Vagina (tissue), 2 donors: Measurements from ENCODE around the gene CCDC148.

Source experiments
- POLR2A ChIP-seq, 2 donors: fragments of 450-650 bp; IDR thresholded peaks; one replicate each; pipeline ENCODE4 v1.6.1; 2017; ENCODE audit warnings: antibody characterized with exemption in 2 of 2, mild to moderate bottlenecking in 2 of 2, moderate library complexity in 2 of 2
- POLR2AphosphoS5 ChIP-seq, 2 donors: sonication (generic); formaldehyde crosslinking; IDR thresholded peaks; one replicate each; pipeline ENCODE4 v1.9.0; 2017; ENCODE audit warnings: antibody characterized with exemption in 2 of 2, mild to moderate bottlenecking in 2 of 2, low read depth in 1 of 2; ENCODE audit not compliant: insufficient read depth in 1 of 2
- TF ChIP-seq, protein P1 (sequence below), 3 experiments: fragments of 450-650 bp in 2 of 3; fragments of 200-600 bp in 1 of 3; sonication (generic) in 1 of 3; IDR thresholded peaks; one replicate each; pipeline ENCODE4 v1.5.1; 2017 to 2019; ENCODE audit warnings: antibody characterized with exemption in 3 of 3, mild to moderate bottlenecking in 2 of 3, moderate library complexity in 2 of 3

DNA sequence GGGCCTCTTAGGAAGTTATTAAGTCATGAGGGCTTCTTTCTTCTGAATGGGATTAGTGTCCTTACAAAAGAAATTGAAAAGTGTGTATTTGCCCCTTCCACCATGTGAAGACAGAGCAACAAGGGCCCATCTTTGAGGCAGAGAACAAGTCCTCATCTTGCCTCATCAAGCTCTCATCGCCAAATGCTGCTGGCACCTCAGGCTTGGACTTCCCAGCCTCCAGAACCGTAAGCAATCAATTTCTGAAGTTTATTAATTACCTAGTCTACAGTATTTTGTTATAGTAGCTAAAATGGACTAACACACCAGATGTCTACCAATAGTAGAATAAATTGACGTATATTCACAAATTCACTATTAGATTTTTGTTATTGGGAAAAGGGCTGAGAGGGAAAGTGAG is 74.6 kb downstream of the CCDC148 start:
- no peak for TF ChIP-seq POLR2AphosphoS5 (IDR thresholded peaks at IDR 0.05; ENCODE audit: insufficient read depth in 1 of 2, low read depth in 1 of 2)
- TF ChIP-seq, protein P1, sequence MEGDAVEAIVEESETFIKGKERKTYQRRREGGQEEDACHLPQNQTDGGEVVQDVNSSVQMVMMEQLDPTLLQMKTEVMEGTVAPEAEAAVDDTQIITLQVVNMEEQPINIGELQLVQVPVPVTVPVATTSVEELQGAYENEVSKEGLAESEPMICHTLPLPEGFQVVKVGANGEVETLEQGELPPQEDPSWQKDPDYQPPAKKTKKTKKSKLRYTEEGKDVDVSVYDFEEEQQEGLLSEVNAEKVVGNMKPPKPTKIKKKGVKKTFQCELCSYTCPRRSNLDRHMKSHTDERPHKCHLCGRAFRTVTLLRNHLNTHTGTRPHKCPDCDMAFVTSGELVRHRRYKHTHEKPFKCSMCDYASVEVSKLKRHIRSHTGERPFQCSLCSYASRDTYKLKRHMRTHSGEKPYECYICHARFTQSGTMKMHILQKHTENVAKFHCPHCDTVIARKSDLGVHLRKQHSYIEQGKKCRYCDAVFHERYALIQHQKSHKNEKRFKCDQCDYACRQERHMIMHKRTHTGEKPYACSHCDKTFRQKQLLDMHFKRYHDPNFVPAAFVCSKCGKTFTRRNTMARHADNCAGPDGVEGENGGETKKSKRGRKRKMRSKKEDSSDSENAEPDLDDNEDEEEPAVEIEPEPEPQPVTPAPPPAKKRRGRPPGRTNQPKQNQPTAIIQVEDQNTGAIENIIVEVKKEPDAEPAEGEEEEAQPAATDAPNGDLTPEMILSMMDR (IDR thresholded peaks at IDR 0.05) = no peak
- TF ChIP-seq POLR2A (IDR thresholded peaks at IDR 0.05) = no peak
